HT1080 (cell line): Measurements from ENCODE around the gene CAMKK1. TPM values are rescaled to one million over a fixed set of nuclear protein-coding genes. Genes with fewer than 3 reads are reported as not detected.

Experiments
- DNase-seq: peaks from one replicate; pipeline ENCODE4 v3.0.0-alpha.2; 2015; ENCODE audit warnings: low read depth
- total RNA-seq: library from RNA; depleted of rRNA; stranded (reverse); fragments of >200 nt; shearing (Covaris generic); gene quantifications from 2 replicates; pipeline ENCODE4 v1.2.3, GENCODE V29; 2014

CAMKK1 gene
- total RNA-seq, 1 experiment from 2014 or later = 11.8 TPM

DNA sequence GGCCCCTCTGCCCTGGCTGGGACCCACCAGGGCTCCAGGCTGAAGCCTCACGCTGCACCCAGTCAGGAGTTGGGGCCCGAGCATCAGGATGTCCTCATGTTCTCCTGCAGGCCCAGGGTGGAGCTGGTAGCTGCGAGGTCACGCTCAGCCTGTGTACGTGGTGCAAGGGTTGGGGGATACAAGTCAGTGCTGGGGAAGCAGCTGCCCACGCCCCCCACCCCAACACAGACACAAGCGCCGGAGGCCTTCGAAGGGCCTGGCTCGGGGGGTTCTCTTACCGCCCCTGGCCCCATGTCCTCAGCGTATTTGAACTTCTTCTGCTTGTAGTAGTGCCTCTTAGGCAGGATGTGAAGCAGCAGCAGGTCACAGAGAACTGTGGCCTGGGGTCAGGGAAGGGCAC lies 4.9 kb upstream of the CAMKK1 start:
- no peak for DNase-seq

DNA sequence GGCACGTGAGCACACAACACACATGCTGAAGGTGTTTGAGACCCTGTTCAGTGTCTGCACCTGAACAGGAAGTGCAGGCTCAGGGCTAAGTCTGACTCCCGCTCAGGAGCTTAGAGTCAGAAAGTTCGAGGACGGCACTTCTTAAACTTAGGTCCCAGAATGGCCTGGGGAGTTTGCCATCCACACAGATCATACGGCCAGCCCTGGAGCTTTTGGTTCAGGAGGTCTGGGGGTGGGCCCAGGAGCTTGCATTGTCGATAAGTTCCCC lies 4.0 kb upstream of the CAMKK1 start:
- DNase-seq = no peak

DNA sequence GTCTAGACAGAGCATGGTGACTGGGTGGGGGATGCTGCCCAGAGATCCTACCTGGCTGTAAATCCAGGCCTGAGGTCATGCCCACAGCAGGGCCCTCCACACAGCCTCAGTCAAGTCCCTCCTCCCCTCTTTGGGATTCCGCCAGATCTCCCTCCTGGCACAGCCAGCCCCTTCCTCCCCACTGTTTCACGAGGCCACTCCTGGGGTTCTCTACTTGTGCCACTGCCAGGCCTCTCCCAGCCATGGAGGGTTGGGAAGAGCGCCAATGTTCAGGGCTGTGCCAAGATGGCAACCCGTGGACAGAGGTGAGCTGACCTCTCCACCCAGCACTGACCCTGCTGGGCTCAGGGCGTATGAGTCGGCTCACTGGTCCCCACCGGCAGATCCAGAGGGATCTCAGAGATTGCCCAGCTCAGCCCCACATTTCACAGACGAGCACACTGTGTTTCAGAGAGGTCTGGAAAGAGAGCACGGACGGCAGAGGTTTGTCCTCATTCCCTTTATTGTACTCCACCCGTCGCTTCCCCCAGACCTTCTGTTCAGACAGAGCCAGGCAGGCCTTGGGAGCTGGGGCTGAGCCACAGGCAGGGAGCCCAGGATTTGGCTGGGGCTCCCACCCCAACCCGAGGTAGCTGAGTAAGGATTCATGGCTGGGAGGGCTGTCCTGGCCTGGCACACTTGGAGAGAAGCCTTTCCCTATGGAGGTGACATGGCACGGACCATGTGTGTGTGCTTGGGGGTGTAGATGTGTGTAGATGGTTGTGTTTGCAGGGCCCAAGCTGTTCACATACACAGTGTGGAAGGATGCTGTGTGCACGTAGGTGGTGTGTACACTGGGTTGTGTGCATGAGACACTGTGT lies 3.5 kb upstream of the CAMKK1 start:
- DNase-seq = no peak

DNA sequence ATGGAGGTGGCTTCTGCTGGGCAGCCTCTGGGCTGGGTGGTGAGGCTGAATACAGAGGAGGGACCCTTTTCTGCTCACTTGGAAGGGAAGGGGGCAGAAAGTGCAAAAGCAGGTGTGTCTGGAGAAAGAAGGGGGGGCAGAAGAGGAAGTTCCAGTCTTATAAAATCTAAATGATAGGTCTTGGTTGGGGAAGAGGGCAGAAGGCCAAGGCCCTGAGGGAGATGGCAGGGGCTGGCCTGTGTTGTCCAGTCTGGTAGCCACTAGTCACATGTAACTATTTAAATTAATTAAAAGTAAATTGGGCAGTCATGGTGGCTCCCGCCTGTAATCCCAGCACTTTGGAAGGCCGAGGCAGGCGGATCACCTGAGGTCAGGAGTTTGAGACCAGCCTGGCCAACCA lies 2.5 kb upstream of the CAMKK1 start:
- DNase-seq = no peak

DNA sequence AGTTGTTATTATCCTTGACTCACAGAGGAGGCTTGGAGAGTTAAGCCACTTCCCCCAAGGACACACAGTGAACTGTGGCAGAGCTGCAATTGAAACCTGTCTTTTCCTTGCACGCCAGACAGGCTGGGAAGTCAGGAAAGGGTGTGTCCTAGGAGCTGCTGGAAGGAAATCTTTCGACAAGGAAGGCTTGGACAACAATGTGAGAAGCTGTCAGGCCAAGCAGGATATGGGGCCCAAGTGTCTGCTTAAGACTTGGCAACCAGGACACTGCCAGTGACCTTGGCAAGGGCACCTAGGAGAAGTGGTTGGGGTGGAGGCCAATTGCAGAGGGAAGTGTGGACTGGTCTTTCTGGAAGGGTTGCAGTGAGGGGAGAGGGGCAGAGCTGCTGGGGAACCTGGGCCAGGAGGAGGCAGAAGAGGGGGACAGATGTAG lies 2.1 kb upstream of the CAMKK1 start:
- peak; percentile 84 for DNase-seq

DNA sequence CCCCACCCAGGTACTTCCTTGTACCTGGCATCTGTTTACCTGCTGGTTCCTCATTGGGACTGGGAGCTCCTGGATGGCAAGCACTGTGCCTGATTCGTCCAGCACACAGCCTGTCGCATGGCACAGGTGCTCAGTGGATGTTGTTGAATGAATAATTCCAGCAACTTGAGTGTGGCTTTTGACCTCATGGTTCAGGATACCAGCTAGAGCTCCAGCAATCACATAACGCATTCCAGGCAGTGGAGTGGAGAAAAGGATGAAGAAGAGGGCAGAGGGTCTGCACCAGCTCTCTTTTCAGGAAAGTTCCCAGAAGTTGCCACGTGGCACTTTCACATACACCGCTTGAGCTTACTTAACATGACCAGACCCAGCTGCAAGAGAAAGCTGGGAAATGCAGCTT lies 1.3 kb upstream of the CAMKK1 start:
- no peak for DNase-seq

- DNase-seq = no peak
Observed at GRCh38 chr17:3893720-3894116, 865 bp upstream of the CAMKK1 start.

DNA sequence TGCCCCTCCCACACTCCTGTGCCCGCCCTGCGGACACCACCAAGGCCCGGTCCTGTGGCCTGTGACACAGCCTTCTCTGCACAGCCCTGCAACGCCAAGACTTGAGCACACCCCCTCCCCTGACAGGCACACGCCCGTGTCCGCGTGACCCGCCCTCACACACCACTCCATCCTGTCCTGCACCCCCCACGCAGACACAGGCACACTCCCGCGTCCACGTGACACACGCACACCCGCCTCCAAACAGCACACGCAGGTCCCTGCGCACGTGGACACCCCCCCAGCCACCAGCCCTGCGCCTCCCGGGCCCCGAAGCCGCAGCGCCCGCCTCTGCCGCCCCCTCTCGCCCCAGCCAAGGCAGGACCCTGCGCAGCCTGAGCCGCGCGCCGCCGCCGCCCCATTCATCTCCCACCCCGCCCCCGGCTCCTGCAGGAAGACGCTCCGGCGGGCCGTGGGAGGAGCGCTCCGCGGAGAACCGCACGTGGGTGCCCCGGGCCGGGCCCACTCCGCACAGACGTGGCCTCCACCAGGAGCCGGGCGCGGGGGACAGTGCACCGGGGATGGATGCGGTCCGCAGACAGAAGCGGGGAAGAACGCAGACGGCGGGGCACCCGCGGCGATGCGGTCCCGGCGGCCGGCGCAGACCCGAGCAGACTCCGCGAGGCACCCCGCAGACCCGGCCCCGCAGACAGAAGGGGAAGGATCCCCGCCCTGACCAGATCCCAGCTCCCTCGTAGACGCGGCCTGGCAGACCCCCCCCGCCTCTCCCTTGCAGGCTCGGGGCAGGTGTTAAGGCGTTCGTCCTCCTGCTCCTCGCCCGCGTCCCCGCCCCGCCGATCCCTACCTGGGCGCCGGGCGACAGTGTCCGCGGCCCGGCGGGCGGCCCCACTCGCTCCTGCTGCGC lies 506 bp downstream of the CAMKK1 start:
- peak; percentile 93 for DNase-seq

- DNase-seq = no peak
Observed at GRCh38 chr17:3891626-3892094, 1.2 kb downstream of the CAMKK1 start.

DNA sequence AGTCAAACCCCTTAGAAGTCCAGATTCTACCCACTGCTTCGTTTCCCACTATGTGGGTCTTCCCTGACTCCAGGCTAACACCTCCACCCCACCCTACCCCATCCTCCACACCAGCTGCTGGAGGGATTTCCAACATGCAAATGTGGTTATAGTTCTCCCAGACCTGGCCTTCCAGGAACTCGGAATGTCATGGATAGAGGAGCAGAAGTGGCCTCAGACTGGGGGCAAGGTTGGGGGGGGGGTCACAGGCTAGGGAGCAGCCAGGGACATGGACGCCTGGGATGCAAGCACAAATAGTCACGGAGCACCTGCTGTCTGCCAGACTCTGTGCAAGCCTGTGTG lies 2.0 kb downstream of the CAMKK1 start:
- no peak for DNase-seq

- DNase-seq = peak; percentile 94
Observed at GRCh38 chr17:3890082-3890877, 2.6 kb downstream of the CAMKK1 start.

DNA sequence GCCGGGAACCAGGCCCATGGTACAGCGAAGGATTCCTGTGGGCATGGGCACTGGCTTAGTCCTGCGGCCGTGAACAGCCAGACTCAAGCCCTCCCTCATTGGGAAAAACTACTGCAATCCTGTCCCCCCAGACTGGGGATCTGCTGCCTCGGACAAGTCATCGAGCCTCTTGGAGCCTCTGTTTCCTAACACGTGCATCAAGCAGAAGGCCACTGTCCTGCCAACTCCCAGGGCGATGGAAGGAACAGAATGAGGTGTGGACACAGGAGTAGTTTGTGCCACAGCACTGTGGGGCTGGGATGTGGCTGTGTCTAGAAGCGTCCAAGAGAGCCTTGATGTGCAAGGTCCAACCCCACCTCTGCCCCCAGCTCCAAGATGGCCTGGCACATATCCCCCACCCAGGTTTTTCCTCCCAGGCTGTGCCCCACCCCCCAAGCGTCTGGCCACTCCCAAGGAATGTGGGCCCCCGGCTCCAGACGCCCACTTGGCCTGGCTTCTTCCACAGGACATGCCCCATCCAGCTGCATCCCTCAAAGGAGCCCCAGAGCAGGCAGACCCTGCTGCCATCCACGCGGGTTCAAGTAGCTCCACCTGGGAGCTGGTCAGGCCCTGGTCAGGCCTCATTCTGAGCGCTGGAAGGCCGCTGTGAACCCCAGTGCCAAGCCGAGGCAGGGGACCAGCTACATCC lies 3.4 kb downstream of the CAMKK1 start:
- DNase-seq = no peak

DNA sequence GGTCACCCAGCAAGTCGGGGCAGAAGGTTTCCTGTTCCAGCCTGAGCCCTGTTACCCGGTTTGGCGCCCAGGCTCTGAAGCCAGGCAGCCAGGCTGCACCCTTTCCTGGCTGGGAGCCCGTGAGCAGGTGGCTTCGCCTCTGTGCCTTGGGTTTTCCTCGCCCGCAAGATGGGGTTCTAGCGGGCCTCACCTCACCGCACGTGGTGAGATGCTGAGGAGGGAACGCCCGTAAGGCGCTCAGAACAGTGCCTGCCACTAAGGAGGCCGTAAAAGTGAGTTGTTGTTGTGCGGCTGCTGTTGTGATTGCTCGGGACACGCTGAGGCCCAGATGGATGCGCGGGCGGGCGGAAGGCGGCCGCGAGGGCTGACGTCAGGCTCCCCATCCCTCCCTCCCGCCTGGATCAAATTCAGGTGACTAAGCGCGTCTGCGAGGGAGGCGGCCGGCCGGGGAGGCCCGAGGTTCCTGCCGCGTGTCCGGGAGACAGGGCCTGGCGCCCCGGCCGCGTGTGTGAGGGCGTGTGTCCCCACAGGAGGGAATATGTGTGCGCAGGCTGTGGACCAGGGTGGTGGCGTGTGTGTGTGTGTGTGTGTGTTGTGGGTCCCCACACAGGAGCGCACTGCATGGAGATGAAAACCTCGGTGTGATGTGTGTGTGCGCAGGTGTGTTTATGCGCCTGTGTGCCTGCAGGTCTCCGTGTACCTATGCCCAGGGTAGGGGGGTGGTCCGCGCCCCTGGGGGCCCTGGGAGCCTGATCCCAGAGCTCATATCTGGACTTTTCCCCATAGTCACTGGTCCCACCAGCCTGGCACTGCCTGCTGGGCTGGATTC lies 4.3 kb downstream of the CAMKK1 start:
- peak; percentile 85 for DNase-seq

- peak; percentile 16 for DNase-seq
Observed at GRCh38 chr17:3887804-3888203, 5.0 kb downstream of the CAMKK1 start.

GRCh38 chr17:3887394-3887793 lies 5.5 kb downstream of the CAMKK1 start:
- no peak for DNase-seq

- no peak for DNase-seq
Observed at GRCh38 chr17:3886776-3887175, 6.1 kb downstream of the CAMKK1 start.

- DNase-seq = peak; percentile 87
Observed at GRCh38 chr17:3885970-3886369, 6.9 kb downstream of the CAMKK1 start.

GRCh38 chr17:3885271-3885670 lies 7.6 kb downstream of the CAMKK1 start:
- DNase-seq = no peak

GRCh38 chr17:3884188-3884587 lies 8.7 kb downstream of the CAMKK1 start:
- DNase-seq = no peak

- DNase-seq = no peak
Observed at GRCh38 chr17:3882276-3882675, 10.6 kb downstream of the CAMKK1 start.
